Measurements from ENCODE around the gene NSD1. TPM values are rescaled to one million over a fixed set of nuclear protein-coding genes. Genes with fewer than 3 reads are reported as not detected.

The NSD1 gene
- total RNA-seq, 1 donor from 2014 or later, result 45.4 TPM

DNA sequence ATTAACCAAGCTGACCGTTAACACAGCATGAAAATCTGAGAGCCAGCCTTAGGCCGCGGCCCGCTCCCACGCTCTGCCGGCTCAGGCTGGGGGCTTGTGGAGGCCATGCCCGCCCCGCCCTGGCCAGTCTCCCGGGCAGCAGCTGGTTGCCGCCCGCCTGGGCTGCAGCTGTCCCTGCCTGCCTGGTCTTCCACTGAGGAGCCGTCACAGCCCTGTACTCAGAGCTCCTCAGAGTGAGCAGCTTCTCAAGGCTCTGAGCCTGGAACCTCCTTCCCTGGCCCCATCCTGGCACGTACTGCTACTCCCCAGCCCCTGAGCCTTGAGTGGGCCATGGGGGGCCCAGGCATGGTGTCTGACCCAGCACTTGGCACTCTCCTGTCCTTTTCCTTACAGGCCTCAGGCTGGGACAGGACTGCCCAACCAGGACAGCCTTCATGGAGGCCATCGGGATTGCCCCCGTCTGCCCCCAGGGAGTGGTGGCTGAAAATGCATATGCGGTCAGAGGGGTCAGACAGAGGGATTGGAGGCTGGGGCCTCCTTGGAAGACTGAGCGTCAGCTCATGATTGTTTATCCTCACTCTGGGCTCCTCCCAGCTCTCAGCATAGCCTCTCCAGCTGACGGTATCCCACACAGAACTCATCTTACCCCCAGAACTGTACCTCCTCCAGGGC lies 35.0 kb upstream of the NSD1 start:
- H3K27me3 ChIP-seq, result no peaks in the 10 kb centered on the region
- H3K27ac ChIP-seq, result peak overlapping the region; percentile 56
- intact Hi-C loops (cut with DNase I), result no loop called here
- H3K9me3 ChIP-seq, result no peaks in the 10 kb centered on the region
- no peak for DNase-seq (ENCODE audit: extremely low spot score in 2 of 2)
- TF ChIP-seq POLR2AphosphoS5 (IDR thresholded peaks at IDR 0.05; ENCODE audit: insufficient read depth in 1 of 2, low read depth in 1 of 2) (peak in 1 of 2 donors; percentile 30), POLR2A (IDR thresholded peaks at IDR 0.05) (no peak)
- TF ChIP-seq, protein P1, sequence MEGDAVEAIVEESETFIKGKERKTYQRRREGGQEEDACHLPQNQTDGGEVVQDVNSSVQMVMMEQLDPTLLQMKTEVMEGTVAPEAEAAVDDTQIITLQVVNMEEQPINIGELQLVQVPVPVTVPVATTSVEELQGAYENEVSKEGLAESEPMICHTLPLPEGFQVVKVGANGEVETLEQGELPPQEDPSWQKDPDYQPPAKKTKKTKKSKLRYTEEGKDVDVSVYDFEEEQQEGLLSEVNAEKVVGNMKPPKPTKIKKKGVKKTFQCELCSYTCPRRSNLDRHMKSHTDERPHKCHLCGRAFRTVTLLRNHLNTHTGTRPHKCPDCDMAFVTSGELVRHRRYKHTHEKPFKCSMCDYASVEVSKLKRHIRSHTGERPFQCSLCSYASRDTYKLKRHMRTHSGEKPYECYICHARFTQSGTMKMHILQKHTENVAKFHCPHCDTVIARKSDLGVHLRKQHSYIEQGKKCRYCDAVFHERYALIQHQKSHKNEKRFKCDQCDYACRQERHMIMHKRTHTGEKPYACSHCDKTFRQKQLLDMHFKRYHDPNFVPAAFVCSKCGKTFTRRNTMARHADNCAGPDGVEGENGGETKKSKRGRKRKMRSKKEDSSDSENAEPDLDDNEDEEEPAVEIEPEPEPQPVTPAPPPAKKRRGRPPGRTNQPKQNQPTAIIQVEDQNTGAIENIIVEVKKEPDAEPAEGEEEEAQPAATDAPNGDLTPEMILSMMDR (IDR thresholded peaks at IDR 0.05), result no peak
- no peak overlapping the region for H3K4me3 ChIP-seq
- peaks cover 24% of the 10 kb centered on the region for H3K4me1 ChIP-seq
- H3K36me3 ChIP-seq, result no peaks in the 10 kb centered on the region

DNA sequence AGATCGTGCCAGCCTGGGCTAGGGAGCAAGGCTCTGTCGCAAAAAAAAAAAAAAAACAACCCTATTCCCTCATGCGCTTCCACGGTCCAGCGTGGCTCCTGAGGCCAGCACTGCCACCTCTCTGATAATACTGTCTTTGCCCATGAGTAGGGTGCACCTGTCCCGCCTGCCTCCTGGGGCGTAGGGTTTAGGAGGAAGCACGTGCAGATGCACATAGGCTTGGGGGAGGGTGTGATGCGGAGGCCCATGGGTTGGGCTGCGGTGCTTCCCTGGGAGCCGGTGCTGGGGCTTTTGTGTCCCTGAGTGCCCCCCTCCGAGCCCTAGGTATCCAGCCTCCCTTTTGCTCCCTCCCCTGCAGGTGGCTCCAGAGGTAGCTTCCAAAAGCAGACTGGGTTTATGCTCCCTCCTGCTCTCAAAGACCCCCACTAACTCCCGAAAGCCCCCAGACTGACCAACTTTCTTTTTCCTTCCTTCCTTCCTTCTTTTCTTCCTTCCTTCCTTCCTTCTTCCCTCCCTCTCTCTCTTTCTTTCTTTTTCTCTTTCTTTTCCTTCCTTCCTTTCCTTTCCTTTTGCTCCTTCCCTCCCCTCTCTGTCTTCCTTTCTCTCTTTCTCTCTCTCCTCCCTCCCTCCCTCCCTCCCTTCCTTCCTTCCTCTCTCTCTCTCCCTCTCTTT lies 34.0 kb upstream of the NSD1 start:
- DNase-seq (ENCODE audit: extremely low spot score in 2 of 2), result no peak
- no peaks in the 10 kb centered on the region for H3K27me3 ChIP-seq
- no peak for TF ChIP-seq POLR2A (IDR thresholded peaks at IDR 0.05)
- TF ChIP-seq POLR2AphosphoS5 (IDR thresholded peaks at IDR 0.05; ENCODE audit: insufficient read depth in 1 of 2, low read depth in 1 of 2), result no peak
- intact Hi-C loops (cut with DNase I), result no loop called here
- peaks cover 14% of the 10 kb centered on the region for H3K4me1 ChIP-seq
- H3K9me3 ChIP-seq, result no peaks in the 10 kb centered on the region
- no peak overlapping the region for H3K27ac ChIP-seq
- H3K36me3 ChIP-seq, result no peaks in the 10 kb centered on the region
- no peak overlapping the region for H3K4me3 ChIP-seq

DNA sequence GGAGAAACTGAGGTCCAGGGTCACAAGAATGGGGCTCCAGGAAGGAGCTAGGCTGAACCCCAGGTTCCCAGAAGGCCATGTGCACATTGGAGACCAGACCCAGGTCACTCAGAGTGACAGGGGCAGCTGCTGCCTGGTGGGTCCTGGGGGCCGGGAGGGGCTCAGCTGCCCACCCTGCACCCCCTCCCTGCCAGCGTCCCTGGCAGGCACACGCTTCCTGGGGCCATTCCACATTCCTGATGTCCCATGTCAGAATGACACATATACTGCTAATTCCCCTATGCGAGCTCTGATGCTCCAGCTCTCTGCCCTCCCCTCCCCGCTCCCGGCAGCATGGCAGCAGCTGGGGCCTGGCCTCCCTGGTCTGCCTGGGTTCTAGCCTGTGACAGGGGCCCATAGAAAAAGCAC lies 32.9 kb upstream of the NSD1 start:
- peaks cover 4% of the 10 kb centered on the region for H3K4me1 ChIP-seq
- H3K4me3 ChIP-seq, result no peak overlapping the region
- no peaks in the 10 kb centered on the region for H3K36me3 ChIP-seq
- intact Hi-C loops (cut with DNase I), result no loop called here
- no peak for TF ChIP-seq POLR2AphosphoS5 (IDR thresholded peaks at IDR 0.05; ENCODE audit: insufficient read depth in 1 of 2, low read depth in 1 of 2)
- no peak for TF ChIP-seq POLR2A (IDR thresholded peaks at IDR 0.05)
- TF ChIP-seq, protein P1 (IDR thresholded peaks at IDR 0.05), result no peak
- no peaks in the 10 kb centered on the region for H3K27me3 ChIP-seq
- DNase-seq (ENCODE audit: extremely low spot score in 2 of 2), result no peak
- H3K9me3 ChIP-seq, result no peaks in the 10 kb centered on the region
- H3K27ac ChIP-seq, result no peak overlapping the region

DNA sequence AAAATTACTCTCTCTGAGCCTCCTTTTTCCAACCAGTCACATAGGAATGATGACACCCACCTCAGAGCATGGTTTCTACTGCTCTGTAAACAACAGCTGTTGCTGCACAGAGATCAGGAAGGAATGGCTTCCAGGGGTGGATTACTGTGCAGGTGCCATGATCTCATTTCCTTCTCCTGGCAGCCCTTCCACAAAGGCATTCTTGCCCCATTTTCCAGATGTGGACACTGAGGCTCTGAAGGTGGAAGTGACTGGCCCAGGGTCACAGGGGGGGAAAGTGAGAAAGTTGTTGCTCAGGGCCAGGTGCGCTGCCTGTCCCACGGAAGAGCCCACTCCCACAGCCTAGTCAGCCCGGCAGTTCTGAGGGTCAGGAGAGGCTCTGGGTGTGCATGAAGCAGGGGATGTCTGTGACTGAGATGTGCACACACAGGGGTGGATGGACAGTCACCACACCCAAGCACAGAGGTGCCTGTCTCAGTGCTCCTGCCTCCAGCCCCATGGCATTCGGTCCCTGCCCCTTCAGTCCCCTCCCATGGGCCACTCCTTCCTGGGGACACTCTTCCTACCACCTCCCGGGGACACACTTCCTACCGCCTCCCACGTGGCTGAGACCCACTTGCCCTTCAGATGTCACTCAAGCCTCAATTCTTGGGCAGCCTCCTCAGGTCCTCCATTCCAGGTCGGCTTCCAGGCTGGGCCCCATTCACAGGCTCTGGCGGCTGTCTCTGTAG lies 29.9 kb upstream of the NSD1 start:
- Histone ChIP-seq H3K27ac (no peak overlapping the region), H3K4me1 (peaks cover 1% of the 10 kb centered on the region), H3K4me3 (no peak overlapping the region), H3K27me3 (no peaks in the 10 kb centered on the region), H3K36me3 (no peaks in the 10 kb centered on the region), H3K9me3 (no peaks in the 10 kb centered on the region)
- no peak for DNase-seq (ENCODE audit: extremely low spot score in 2 of 2)
- no peak for TF ChIP-seq POLR2A (IDR thresholded peaks at IDR 0.05)
- TF ChIP-seq, protein P1 (IDR thresholded peaks at IDR 0.05), result no peak
- no peak for TF ChIP-seq POLR2AphosphoS5 (IDR thresholded peaks at IDR 0.05; ENCODE audit: insufficient read depth in 1 of 2, low read depth in 1 of 2)
- intact Hi-C loops (cut with DNase I), result no loop called here

DNA sequence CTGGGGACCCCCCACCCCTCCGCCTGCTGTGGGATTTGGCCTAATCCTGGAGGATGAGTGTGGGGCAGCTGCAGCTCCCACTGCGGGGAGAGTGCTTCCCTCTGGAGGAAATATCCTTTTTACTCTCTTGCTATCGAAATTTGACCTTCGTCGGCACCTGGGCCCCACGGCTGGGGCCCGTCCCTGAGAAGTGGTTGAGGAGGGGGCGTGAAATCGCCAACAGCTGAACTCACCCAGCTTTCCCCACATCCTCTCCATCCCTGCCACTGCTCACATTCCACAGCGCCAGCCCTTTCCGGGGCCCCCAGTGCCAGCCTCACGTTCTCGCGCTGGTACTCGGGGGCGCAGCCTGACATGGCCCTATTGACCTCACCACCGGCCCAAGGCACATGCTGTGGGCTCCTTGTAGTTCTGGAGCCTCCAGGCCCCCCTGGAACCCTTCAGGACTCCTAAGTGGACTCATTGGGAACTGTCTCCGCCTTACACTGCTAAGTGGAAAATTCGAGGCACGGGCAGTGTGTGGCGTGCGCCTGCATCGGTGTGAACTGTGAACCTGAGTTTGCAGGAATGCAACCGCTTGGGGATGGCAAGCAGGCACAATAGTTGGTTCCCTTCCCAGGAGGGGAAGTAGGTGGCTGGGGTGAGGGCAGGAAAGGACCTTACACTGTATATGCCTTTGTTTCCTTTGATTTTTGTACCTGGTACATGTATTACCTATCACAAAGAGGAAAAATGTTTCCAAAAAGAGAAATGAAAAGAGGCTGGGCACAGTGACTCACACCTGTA lies 27.7 kb upstream of the NSD1 start:
- no peaks in the 10 kb centered on the region for H3K9me3 ChIP-seq
- H3K4me3 ChIP-seq, result no peak overlapping the region
- no peaks in the 10 kb centered on the region for H3K27me3 ChIP-seq
- no peak overlapping the region for H3K27ac ChIP-seq
- intact Hi-C loops (cut with DNase I), result no loop called here
- no peaks in the 10 kb centered on the region for H3K36me3 ChIP-seq
- TF ChIP-seq POLR2A (IDR thresholded peaks at IDR 0.05) (no peak), POLR2AphosphoS5 (IDR thresholded peaks at IDR 0.05; ENCODE audit: insufficient read depth in 1 of 2, low read depth in 1 of 2) (no peak)
- TF ChIP-seq, protein P1 (IDR thresholded peaks at IDR 0.05), result no peak
- H3K4me1 ChIP-seq, result no peaks in the 10 kb centered on the region
- no peak for DNase-seq (ENCODE audit: extremely low spot score in 2 of 2)

All from vagina (tissue), 2 donors.